Panc1 (cell line): ENCODE data around the gene POU2AF2.

Experiments
- POLR2AphosphoS5 ChIP-seq: IDR thresholded peaks from 2 replicates; pipeline ENCODE4 v1.6.1; 2012; ENCODE audit warnings: mild to moderate bottlenecking, low read depth, low read length, moderate library complexity
- TCF7L2 ChIP-seq: IDR thresholded peaks from 2 replicates; pipeline ENCODE4 v1.6.1; 2011; ENCODE audit warnings: mild to moderate bottlenecking, low read depth, low read length, inconsistent platforms
- TF ChIP-seq, protein P1 (sequence below): fragments of 450-650 bp; IDR thresholded peaks from 2 replicates; pipeline ENCODE4 v1.5.1; 2017; ENCODE audit warnings: mild to moderate bottlenecking
- TF ChIP-seq, protein P2 (sequence below), 2 experiments: IDR thresholded peaks; 2 replicates each; pipeline ENCODE4 v1.6.1; 2011 to 2012; ENCODE audit warnings: low read depth in 2 of 2, control low read depth in 1 of 2, low read length in 1 of 2, mild to moderate bottlenecking in 1 of 2, moderate library complexity in 1 of 2; ENCODE audit not compliant: insufficient read depth in 1 of 2

DNA sequence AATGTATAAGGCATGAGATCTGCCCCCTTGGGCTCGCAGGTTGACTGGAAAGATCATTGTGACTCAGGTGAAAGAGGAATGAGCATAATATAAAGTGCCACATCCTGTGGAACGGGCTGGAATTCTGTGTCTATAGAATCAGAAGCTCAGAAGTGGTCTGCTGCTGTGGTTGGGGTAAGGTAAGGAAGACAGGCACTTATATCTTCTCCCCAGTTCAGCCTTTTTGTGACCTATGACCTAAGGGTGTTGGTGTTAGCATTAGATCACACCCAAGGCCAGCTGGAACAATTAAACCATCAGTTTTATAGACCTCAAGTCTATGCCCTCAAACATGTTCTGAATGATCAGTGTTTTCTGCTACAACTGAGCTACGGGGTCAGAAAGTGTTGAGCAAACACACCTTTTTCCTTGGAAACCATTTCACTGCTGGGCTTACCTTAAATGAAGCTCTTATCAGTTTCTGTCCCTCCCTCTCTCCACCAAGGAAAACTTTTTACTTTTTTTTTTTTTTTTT lies 37.1 kb downstream of the POU2AF2 start:
- TF ChIP-seq, protein P1, sequence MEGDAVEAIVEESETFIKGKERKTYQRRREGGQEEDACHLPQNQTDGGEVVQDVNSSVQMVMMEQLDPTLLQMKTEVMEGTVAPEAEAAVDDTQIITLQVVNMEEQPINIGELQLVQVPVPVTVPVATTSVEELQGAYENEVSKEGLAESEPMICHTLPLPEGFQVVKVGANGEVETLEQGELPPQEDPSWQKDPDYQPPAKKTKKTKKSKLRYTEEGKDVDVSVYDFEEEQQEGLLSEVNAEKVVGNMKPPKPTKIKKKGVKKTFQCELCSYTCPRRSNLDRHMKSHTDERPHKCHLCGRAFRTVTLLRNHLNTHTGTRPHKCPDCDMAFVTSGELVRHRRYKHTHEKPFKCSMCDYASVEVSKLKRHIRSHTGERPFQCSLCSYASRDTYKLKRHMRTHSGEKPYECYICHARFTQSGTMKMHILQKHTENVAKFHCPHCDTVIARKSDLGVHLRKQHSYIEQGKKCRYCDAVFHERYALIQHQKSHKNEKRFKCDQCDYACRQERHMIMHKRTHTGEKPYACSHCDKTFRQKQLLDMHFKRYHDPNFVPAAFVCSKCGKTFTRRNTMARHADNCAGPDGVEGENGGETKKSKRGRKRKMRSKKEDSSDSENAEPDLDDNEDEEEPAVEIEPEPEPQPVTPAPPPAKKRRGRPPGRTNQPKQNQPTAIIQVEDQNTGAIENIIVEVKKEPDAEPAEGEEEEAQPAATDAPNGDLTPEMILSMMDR = no peak
- TF ChIP-seq TCF7L2 = no peak
- TF ChIP-seq, protein P2, sequence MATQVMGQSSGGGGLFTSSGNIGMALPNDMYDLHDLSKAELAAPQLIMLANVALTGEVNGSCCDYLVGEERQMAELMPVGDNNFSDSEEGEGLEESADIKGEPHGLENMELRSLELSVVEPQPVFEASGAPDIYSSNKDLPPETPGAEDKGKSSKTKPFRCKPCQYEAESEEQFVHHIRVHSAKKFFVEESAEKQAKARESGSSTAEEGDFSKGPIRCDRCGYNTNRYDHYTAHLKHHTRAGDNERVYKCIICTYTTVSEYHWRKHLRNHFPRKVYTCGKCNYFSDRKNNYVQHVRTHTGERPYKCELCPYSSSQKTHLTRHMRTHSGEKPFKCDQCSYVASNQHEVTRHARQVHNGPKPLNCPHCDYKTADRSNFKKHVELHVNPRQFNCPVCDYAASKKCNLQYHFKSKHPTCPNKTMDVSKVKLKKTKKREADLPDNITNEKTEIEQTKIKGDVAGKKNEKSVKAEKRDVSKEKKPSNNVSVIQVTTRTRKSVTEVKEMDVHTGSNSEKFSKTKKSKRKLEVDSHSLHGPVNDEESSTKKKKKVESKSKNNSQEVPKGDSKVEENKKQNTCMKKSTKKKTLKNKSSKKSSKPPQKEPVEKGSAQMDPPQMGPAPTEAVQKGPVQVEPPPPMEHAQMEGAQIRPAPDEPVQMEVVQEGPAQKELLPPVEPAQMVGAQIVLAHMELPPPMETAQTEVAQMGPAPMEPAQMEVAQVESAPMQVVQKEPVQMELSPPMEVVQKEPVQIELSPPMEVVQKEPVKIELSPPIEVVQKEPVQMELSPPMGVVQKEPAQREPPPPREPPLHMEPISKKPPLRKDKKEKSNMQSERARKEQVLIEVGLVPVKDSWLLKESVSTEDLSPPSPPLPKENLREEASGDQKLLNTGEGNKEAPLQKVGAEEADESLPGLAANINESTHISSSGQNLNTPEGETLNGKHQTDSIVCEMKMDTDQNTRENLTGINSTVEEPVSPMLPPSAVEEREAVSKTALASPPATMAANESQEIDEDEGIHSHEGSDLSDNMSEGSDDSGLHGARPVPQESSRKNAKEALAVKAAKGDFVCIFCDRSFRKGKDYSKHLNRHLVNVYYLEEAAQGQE (IDR thresholded peaks at IDR 0.05; ENCODE audit: insufficient read depth in 1 of 2, low read depth in 2 of 2, low read length in 1 of 2) = no peak
- TF ChIP-seq POLR2AphosphoS5 = no peak
